H1 (cell line): ENCODE measurements around the gene RASGRF1. TPM values are rescaled to one million over a fixed set of nuclear protein-coding genes. Genes with fewer than 3 reads are reported as not detected.
A peak's percentile ranks its signal among the peaks of the same experiment; 100 is the strongest.

Experiments used
- CTCF ChIA-PET: fragments of 300-600 bp; sonication (Branson Sonifier 250); formaldehyde crosslinking; loops from one replicate; lab custom pipeline; 2021; ENCODE audit not compliant: partially characterized antibody; lab: Charles Lee
- POLR2A ChIA-PET: fragments of 300-600 bp; sonication (Branson Sonifier 250); formaldehyde crosslinking; loops from one replicate; lab custom pipeline; 2021; ENCODE audit warnings: inconsistent platforms; ENCODE audit not compliant: partially characterized antibody; lab: Charles Lee
- DNase-seq, 2 experiments: peaks; one replicate each; pipeline versions ENCODE4 v3.0.0 to v3.0.0-alpha.2; 2010 to 2022; ENCODE audit warnings: low spot score in 2 of 2, low read depth in 1 of 2, mixed read lengths in 1 of 2
- FAIRE-seq: peaks from 2 replicates; lab custom pipeline; 2011; peaks lifted over from hg19 to GRCh38; lab: Jason Lieb, UNC
- H2AFZ ChIP-seq: 2 replicates; pipeline ENCODE4 v1.8.1; 2012; ENCODE audit warnings: low read length, inconsistent platforms
- H2AK5ac ChIP-seq: 2 replicates; pipeline ENCODE4 v1.6.1; 2013; ENCODE audit warnings: low read depth, low read length
- H2BK120ac ChIP-seq: replicated peaks from 2 replicates; pipeline ENCODE3; 2013; ENCODE audit warnings: low read depth, low read length, inconsistent platforms
- H2BK12ac ChIP-seq: 2 replicates; pipeline ENCODE4 v1.6.1; 2013; ENCODE audit warnings: low read depth, low read length
- H2BK15ac ChIP-seq: 2 replicates; pipeline ENCODE4 v1.6.1; 2013; ENCODE audit warnings: low read length
- H2BK20ac ChIP-seq: 2 replicates; pipeline ENCODE4 v1.6.1; 2013; ENCODE audit warnings: low read length
- H2BK5ac ChIP-seq: 2 replicates; pipeline ENCODE4 v1.6.1; 2013; ENCODE audit warnings: low read depth, low read length
- H3K14ac ChIP-seq: 2 replicates; pipeline ENCODE4 v1.6.1; 2013; ENCODE audit warnings: inconsistent platforms; ENCODE audit not compliant: insufficient read length
- H3K18ac ChIP-seq: 2 replicates; pipeline ENCODE4 v1.6.1; 2013; ENCODE audit warnings: low read length; ENCODE audit errors: extremely low read depth
- H3K23ac ChIP-seq: 2 replicates; pipeline ENCODE4 v1.6.1; 2013; ENCODE audit warnings: inconsistent platforms; ENCODE audit not compliant: insufficient read length
- H3K23me2 ChIP-seq: 2 replicates; pipeline ENCODE4 v1.6.1; 2013; ENCODE audit warnings: low read depth, low read length
- H3K27ac ChIP-seq: 2 replicates; pipeline ENCODE4 v1.6.1; 2011; ENCODE audit warnings: low read depth, low read length, inconsistent platforms
- H3K27me3 ChIP-seq, 4 experiments: replicated peaks in 1 of 4; 1 replicate in 1 of 4; 2 replicates in 3 of 4; pipeline versions ENCODE4 v1.6.1 to v1.8.1; 2011 to 2013; ENCODE audit warnings: low read length in 3 of 4, mild to moderate bottlenecking in 3 of 4, inconsistent platforms in 2 of 4, mixed read lengths in 2 of 4, moderate library complexity in 1 of 4; ENCODE audit not compliant: control insufficient read depth in 3 of 4, insufficient read depth in 3 of 4; ENCODE audit errors: extremely low read depth in 1 of 4
- H3K36me3 ChIP-seq, 4 experiments: 2 replicates each; pipeline versions ENCODE4 v1.6.1 to v1.8.1; 2011 to 2013; ENCODE audit warnings: mild to moderate bottlenecking in 4 of 4, low read length in 3 of 4, moderate library complexity in 2 of 4, control low read depth in 1 of 4, inconsistent platforms in 1 of 4; ENCODE audit not compliant: insufficient read depth in 4 of 4, control insufficient read depth in 2 of 4
- H3K4ac ChIP-seq: replicated peaks from 2 replicates; pipeline ENCODE3; 2013; ENCODE audit warnings: low read length, low read depth, mixed read lengths, inconsistent platforms; ENCODE audit not compliant: insufficient read length
- H3K4me1 ChIP-seq, 4 experiments: replicated peaks in 1 of 4; 1 replicate in 1 of 4; 2 replicates in 3 of 4; pipeline versions ENCODE4 v1.6.1 to v1.8.1; 2011 to 2013; ENCODE audit warnings: low read length in 3 of 4, inconsistent platforms in 2 of 4, mixed read lengths in 1 of 4; ENCODE audit not compliant: insufficient read depth in 4 of 4, control insufficient read depth in 3 of 4
- H3K4me2 ChIP-seq, 2 experiments: 2 replicates each; pipeline versions ENCODE4 v1.6.1 to v1.8.1; 2011 to 2013; ENCODE audit warnings: low read depth in 2 of 2, low read length in 2 of 2, control low read depth in 1 of 2, inconsistent platforms in 1 of 2, mild to moderate bottlenecking in 1 of 2; ENCODE audit not compliant: insufficient read depth in 1 of 2
- H3K4me3 ChIP-seq, 4 experiments: fragments of 200-600, 300-600 bp in 1 of 4; sonication (generic), shearing (Covaris generic), sonication (Bioruptor Twin) in 1 of 4; 2 replicates each; pipeline versions ENCODE4 v1.5.1 to v1.8.1; 2011 to 2016; ENCODE audit warnings: low read length in 4 of 4, low read depth in 3 of 4, control low read depth in 2 of 4, inconsistent platforms in 2 of 4, mild to moderate bottlenecking in 2 of 4, mixed read lengths in 1 of 4, moderate library complexity in 1 of 4; ENCODE audit not compliant: insufficient read depth in 2 of 4; ENCODE audit errors: extremely low read depth in 1 of 4
- H3K56ac ChIP-seq: replicated peaks from 2 replicates; pipeline ENCODE3; 2013; ENCODE audit warnings: low read depth, mild to moderate bottlenecking, mixed read lengths, low read length, inconsistent platforms; ENCODE audit not compliant: insufficient read length
- H3K79me1 ChIP-seq: 2 replicates; pipeline ENCODE4 v1.6.1; 2013; ENCODE audit warnings: low read depth, low read length, control low read depth
- H3K79me2 ChIP-seq, 2 experiments: 2 replicates each; pipeline versions ENCODE4 v1.6.1 to v1.8.1; 2012 to 2013; ENCODE audit warnings: low read length in 2 of 2, mild to moderate bottlenecking in 2 of 2, inconsistent platforms in 1 of 2; ENCODE audit not compliant: insufficient read depth in 2 of 2, control insufficient read depth in 1 of 2
- H3K9ac ChIP-seq, 4 experiments: replicated peaks in 1 of 4; 1 replicate in 1 of 4; 2 replicates in 3 of 4; pipeline versions ENCODE4 v1.6.1 to v1.8.1; 2011 to 2013; ENCODE audit warnings: low read depth in 3 of 4, low read length in 3 of 4, control low read depth in 2 of 4, mild to moderate bottlenecking in 2 of 4, moderate library complexity in 2 of 4, inconsistent platforms in 1 of 4; ENCODE audit errors: extremely low read depth in 1 of 4
- H3K9me3 ChIP-seq, 2 experiments: 2 replicates each; pipeline versions ENCODE4 v1.6.1 to v1.8.1; 2012 to 2013; ENCODE audit warnings: mild to moderate bottlenecking in 2 of 2, moderate library complexity in 2 of 2, control low read depth in 1 of 2, inconsistent platforms in 1 of 2, low read depth in 1 of 2, low read length in 1 of 2, mixed read lengths in 1 of 2; ENCODE audit not compliant: insufficient read depth in 2 of 2
- H4K20me1 ChIP-seq, 2 experiments: replicated peaks in 1 of 2; 2 replicates each; pipeline versions ENCODE3 to v1.8.1; 2011 to 2013; ENCODE audit warnings: inconsistent platforms in 2 of 2, low read length in 2 of 2, mild to moderate bottlenecking in 1 of 2; ENCODE audit not compliant: insufficient read depth in 2 of 2, control insufficient read depth in 1 of 2
- H4K5ac ChIP-seq: 2 replicates; pipeline ENCODE4 v1.6.1; 2013; ENCODE audit warnings: low read length, low read depth, mixed read lengths, inconsistent platforms; ENCODE audit not compliant: insufficient read length
- H4K8ac ChIP-seq: 2 replicates; pipeline ENCODE4 v1.8.0; 2013; ENCODE audit warnings: mild to moderate bottlenecking, moderate library complexity, low read length, inconsistent platforms; ENCODE audit not compliant: insufficient read depth; ENCODE audit errors: extremely low read depth
- H4K91ac ChIP-seq: replicated peaks from 2 replicates; pipeline ENCODE3; 2013; ENCODE audit warnings: low read length, mixed read lengths, inconsistent platforms; ENCODE audit not compliant: insufficient read length
- CHD2 ChIP-seq: IDR thresholded peaks from 2 replicates; pipeline ENCODE4 v1.6.1; 2012; ENCODE audit warnings: low read length, improper control_type of control experiment
- SRF ChIP-seq: IDR thresholded peaks from 2 replicates; pipeline ENCODE4 v1.6.1; 2011; ENCODE audit warnings: mild to moderate bottlenecking, low read depth, low read length, moderate library complexity
- WGBS, 2 experiments: shearing (Covaris generic) in 1 of 2; methylation state at CpG; one replicate each; pipeline versions ENCODE4 v1.1.6 to v1.1.7; 2013 to 2015; ENCODE audit warnings: low lambda C conversion rate in 2 of 2, mixed read lengths in 2 of 2, inconsistent platforms in 1 of 2, low coverage in 1 of 2, missing lambda C conversion rate in 1 of 2; ENCODE audit not compliant: insufficient replicate concordance in 2 of 2, insufficient coverage in 1 of 2, insufficient read length in 1 of 2; ENCODE audit errors: extremely low coverage in 1 of 2, missing lambda C conversion rate in 1 of 2; 5-methylcytosine and 5-hydroxymethylcytosine counted together
- polyA plus RNA-seq, 7 experiments: library from polyadenylated mRNA; depleted of rRNA in 3 of 7; stranded (reverse) in 5 of 7; unstranded in 2 of 7; fragments of >200 nt in 5 of 7; fragments of 200-250 nt in 2 of 7; gene quantifications; 1 replicate in 5 of 7; 2 replicates in 1 of 7; 4 replicates in 1 of 7; pipeline versions ENCODE4 v1.2.1 to v1.2.3, GENCODE V29; 2011 to 2013; ENCODE audit warnings: missing spikeins in 2 of 7, mixed read lengths in 2 of 7
- total RNA-seq: library from RNA; stranded (reverse); fragmentation: NEBNext Ultra II Directional; extraction: Animal tissue kit (Norgen Biotek cat#: 25700); gene quantifications from 2 replicates; pipeline ENCODE4 v1.2.1, GENCODE V29; 2021

RASGRF1 gene
- total and polyA plus RNA-seq, 2 of the 8 experiments (the other 6 are each of a cell fraction or from before 2014, with no cell fraction given): 0.42 to 0.67 TPM

DNA sequence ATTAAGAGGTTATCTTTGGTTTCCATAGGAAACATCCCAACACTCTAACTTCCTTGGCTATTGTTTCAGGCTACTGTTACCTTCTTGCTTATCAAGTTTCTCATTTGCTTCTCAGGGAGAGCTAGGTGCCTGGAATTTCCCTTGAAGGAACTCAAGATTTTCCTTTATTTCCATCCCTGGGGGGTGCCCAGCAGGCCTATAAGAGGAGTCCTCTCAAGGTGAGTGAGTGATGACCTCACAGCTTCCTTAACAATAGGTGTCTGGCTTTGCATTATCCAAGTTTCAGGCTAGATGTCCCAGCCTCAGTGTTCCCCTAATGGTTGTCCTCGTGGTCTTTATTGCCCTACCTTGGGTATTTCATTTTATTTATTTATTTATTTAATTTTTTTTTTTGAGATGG is 133.6 kb downstream of the RASGRF1 start:
- no peak for DNase-seq
- Histone ChIP-seq H3K56ac (no peak overlapping the region), H4K5ac (peak overlapping the region; percentile 10), H3K4me3 (no peak overlapping the region), H4K20me1 (no peaks in the 10 kb centered on the region), H2AFZ (no peak overlapping the region), H3K27ac (no peak overlapping the region), H3K4me1 (peaks cover 0 to under 1% (median 0%) of the 10 kb centered on the region in 4 experiments; a peak in 2 of 7 replicates), H2BK120ac (no peak overlapping the region), H2BK5ac (no peak overlapping the region), H2BK12ac (no peak overlapping the region), H3K4me2 (no peak overlapping the region; a peak in 1 of 4 replicates), H4K8ac (no peak overlapping the region), H3K18ac (no peak overlapping the region), H2BK20ac (no peak overlapping the region), H3K14ac (no peak overlapping the region), H3K36me3 (no peaks in the 10 kb centered on the region), H3K23me2 (no peaks in the 10 kb centered on the region; the same call in 1 of the 2 replicates), H3K9me3 (peaks cover 0 to 3% of the 10 kb centered on the region in 2 experiments; a peak in 1 of 4 replicates), H4K91ac (no peak overlapping the region), H3K9ac (no peak overlapping the region), H2BK15ac (no peak overlapping the region), H2AK5ac (no peak overlapping the region), H3K79me2 (no peaks in the 10 kb centered on the region), H3K4ac (no peak overlapping the region), H3K23ac (no peak overlapping the region)
- WGBS, 2 experiments: 93% methylated on average over 1 of the region's 1 CpG; no CpG with 5 or more reads in 1 of the 2 experiments
- FAIRE-seq: no peak
- POLR2A ChIA-PET: interaction anchor here (0.7 to 1.9 kb wide), 5 partner anchors 9 to 48 kb away, joined by 3 to 5 read pairs (median 4); no protein-coding TSS in a partner anchor
- CTCF ChIA-PET: interaction anchor here (1.0 to 2.5 kb wide), 7 partner anchors 8 to 40 kb away, joined by 3 to 14 read pairs (median 4); no protein-coding TSS in a partner anchor
- TF ChIP-seq CHD2 (no peak), SRF (no peak)
- TF ChIP-seq, all 59 proteins: peak for 0
- no peaks in the 10 kb centered on the region for H3K79me1 ChIP-seq
- H3K27me3 ChIP-seq: no peaks in the 10 kb centered on the region; a peak in 1 of 7 replicates
